Activated CD4-positive, alpha-beta memory T cell treated with anti-CD3 and anti-CD28 coated beads, Interleukin-2, amount 10 ng/mL, durations not matched to agents 7 days and 5 days (primary cell): ENCODE data around the gene NCOA4. TPM values are rescaled to one million over a fixed set of nuclear protein-coding genes. Genes with fewer than 3 reads are reported as not detected.
"Not testable (repeated sequence)": the region's sequence is repeated elsewhere in the genome, so short reads cannot be mapped to it uniquely, and the experiment has no call there.

Experiments
- CTCF ChIA-PET: fragments of 350-600 bp; sonication (Branson Sonifier 250); formaldehyde crosslinking; loops from one replicate; lab custom pipeline; 2021; ENCODE audit warnings: antibody characterized with exemption, inconsistent platforms; lab: Charles Lee
- POLR2A ChIA-PET: fragments of 350-600 bp; sonication (Branson Sonifier 250); formaldehyde crosslinking; loops from one replicate; lab custom pipeline; 2021; ENCODE audit warnings: antibody characterized with exemption; lab: Charles Lee
- DNase-seq: peaks from one replicate; pipeline ENCODE4 v3.0.0-alpha.2; 2020
- H3K27ac Mint-ChIP-seq: one replicate; pipeline ENCODE4 v1.8.0; 2021; ENCODE audit warnings: mild to moderate bottlenecking, mixed read lengths
- H3K27me3 Mint-ChIP-seq: one replicate; pipeline ENCODE4 v1.8.0; 2021; ENCODE audit warnings: mixed read lengths
- H3K36me3 Mint-ChIP-seq: one replicate; pipeline ENCODE4 v1.8.0; 2021; ENCODE audit warnings: low read depth, mixed read lengths
- H3K4me1 Mint-ChIP-seq: one replicate; pipeline ENCODE4 v1.8.0; 2021; ENCODE audit warnings: mixed read lengths
- H3K4me3 Mint-ChIP-seq: one replicate; pipeline ENCODE4 v1.8.0; 2021; ENCODE audit warnings: mild to moderate bottlenecking, mixed read lengths
- H3K9me3 Mint-ChIP-seq: one replicate; pipeline ENCODE4 v1.8.0; 2021; ENCODE audit warnings: mixed read lengths
- total RNA-seq, 2 experiments: library from RNA; stranded (reverse); gene quantifications; one replicate each; pipeline ENCODE4 v1.2.3, GENCODE V29; 2021

NCOA4 gene
- total RNA-seq, 2 experiments from 2014 or later, result 104 to 105 TPM

DNA sequence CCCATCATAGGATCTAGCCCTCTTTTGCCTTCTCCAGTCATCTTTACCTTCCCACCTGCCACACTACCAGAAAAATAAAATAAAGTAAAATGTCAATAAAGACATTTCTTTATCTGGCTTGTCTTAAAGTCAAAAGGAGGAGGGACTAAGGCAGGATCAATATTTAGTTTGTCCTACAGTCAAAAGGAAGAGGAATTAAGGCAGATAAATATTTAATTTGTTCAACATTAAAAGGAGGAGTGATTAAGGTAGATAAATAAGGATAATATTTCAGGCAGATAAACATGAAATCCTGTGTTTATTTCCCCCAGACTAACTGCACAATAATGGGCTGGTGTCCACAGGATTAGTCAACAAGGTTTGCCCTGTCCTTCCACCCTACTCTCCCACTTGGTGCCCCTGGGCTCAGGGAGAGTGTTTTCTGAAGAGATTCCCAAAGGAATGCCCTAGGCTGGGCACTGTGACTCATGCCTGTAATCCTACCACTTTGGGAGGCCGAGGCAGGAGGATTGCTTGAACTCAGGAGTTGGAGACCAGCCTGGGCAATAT lies 33.9 kb upstream of the NCOA4 start:
- Mint-ChIP-seq H3K4me3 (no peak overlapping the region), H3K27me3 (peaks cover 1% of the 10 kb centered on the region), H3K9me3 (no peaks in the 10 kb centered on the region), H3K4me1 (no peaks in the 10 kb centered on the region), H3K27ac (no peak overlapping the region), H3K36me3 (no peaks in the 10 kb centered on the region)
- POLR2A ChIA-PET, result no interaction called here
- CTCF ChIA-PET, result no interaction called here
- DNase-seq, result no peak

DNA sequence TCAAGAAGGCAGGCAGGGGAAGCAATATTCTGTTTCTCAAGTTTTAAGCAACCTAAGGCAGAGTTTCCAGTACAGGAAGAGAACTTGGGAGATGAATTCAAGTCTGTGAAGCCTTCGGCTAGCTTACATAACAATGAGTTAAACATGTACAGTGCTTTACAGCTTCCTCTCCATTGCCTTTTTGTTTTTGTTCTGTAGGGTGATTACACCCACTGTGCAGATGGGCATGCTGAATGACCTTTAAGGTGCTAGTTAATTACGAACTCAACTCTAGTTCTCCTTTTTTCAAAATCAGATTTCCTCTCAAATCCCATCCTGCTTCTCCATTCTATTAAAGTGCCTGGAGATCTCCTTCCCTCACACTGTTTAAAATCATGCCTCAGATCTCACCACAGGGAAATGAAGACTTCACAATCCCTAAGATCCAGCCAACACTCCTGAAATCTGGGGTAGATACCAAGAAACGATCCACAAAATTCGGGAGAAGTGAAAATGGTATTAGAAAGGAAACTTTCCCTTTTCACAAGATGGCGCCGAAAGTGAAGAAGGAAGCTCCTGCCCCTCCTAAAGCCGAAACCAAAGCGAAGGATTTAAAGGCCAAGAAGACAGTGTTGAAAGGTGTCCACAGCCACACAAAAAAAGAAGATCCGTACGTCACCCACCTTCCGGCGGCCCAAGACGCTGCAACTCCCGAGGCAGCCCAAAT lies 32.5 kb upstream of the NCOA4 start:
- H3K9me3 Mint-ChIP-seq, result no peaks in the 10 kb centered on the region
- DNase-seq, result no peak
- H3K27ac Mint-ChIP-seq, result no peak overlapping the region
- peaks cover 3% of the 10 kb centered on the region for H3K27me3 Mint-ChIP-seq
- H3K4me3 Mint-ChIP-seq, result no peak overlapping the region
- ChIA-PET POLR2A (no interaction called here), CTCF (no interaction called here)
- H3K36me3 Mint-ChIP-seq, result no peaks in the 10 kb centered on the region
- no peaks in the 10 kb centered on the region for H3K4me1 Mint-ChIP-seq

DNA sequence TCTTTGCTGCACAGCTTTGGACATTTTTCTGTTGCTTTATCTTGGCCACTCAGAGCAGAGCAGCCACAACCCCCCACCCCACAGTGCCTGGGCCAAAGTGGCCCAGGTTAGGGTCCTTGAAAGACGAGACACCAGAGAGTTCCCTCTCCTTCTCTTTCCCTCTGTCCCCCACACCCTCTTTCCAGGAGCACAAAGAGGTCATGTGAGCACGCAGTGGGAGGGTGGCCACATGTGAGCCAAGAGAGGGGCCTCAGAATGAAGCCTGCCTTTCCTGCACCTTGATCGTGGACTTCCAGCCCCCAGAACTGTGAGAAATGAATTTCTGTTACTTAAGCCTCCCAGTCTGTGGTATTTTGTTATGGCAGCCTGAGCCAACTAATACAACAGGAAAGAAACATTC lies 30.3 kb upstream of the NCOA4 start:
- Mint-ChIP-seq H3K4me3 (no peak overlapping the region), H3K27me3 (peaks cover 3% of the 10 kb centered on the region), H3K9me3 (peaks cover 3% of the 10 kb centered on the region), H3K36me3 (no peaks in the 10 kb centered on the region), H3K27ac (no peak overlapping the region), H3K4me1 (no peaks in the 10 kb centered on the region)
- ChIA-PET POLR2A (no interaction called here), CTCF (no interaction called here)
- no peak for DNase-seq

DNA sequence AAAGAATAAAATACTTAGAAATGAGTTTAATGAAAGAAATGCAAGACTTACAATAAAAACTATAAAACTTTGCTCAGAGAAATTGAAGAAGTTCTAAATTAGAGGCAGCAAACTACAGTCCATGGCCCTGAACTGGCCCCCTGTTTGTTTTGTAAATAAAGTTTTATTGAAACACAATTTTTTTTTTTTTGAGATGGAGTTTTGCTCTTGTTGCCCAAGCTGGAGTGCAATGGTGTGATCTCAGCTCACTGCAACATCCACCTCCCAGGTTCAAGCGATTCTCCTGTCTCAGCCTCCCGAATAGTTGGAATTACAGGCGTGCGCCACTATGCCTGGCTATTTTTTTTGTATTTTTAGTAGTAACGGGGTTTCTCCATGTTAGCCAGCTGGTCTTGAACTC lies 27.5 kb upstream of the NCOA4 start:
- H3K9me3 Mint-ChIP-seq, DNase-seq, H3K36me3 Mint-ChIP-seq, H3K4me3 Mint-ChIP-seq, H3K4me1 Mint-ChIP-seq, CTCF ChIA-PET, H3K27me3 Mint-ChIP-seq, POLR2A ChIA-PET, H3K27ac Mint-ChIP-seq: not testable (repeated sequence)

DNA sequence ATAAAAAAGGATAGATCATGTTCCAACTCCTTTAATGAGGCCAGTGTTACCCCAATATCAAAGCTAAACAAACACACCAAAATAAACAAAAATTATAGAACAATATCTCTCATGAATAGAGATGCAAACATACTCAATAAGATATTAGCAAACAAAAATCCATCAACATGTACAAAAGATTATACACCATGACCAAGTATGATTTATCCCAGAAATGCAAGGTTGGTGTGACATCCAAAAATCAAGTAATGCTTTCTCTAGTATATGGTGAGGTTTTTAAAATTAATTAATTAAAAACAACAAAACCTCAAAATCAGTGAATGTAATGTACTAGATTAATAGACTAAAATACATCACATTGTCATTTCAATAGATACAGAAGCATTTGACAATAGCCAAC lies 26.6 kb upstream of the NCOA4 start:
- DNase-seq, result no peak
- Mint-ChIP-seq H3K36me3 (no peaks in the 10 kb centered on the region), H3K27me3 (peaks cover 1% of the 10 kb centered on the region), H3K9me3 (peaks cover 3% of the 10 kb centered on the region), H3K4me3 (no peak overlapping the region), H3K27ac (no peak overlapping the region), H3K4me1 (no peaks in the 10 kb centered on the region)
- ChIA-PET CTCF (no interaction called here), POLR2A (no interaction called here)

DNA sequence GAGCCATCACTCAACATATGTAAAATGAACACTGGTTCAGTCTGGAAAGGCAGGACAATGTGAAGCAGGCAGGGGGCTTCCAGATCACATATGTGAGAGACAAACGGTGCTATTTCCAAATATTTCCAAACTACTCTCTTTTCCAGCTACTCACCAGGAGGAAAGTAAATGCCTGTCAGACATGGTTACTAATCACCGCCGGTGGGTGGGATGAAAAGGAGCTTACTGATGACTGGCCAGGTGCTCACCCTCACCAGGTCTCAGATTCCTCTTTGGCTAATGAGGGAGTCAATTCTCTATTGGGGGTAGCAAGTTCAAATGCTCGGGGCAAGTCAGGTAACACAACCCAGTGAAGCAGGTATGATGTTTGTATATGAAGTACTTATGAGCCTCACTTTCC lies 25.3 kb upstream of the NCOA4 start:
- DNase-seq, result no peak
- H3K36me3 Mint-ChIP-seq, result no peaks in the 10 kb centered on the region

DNA sequence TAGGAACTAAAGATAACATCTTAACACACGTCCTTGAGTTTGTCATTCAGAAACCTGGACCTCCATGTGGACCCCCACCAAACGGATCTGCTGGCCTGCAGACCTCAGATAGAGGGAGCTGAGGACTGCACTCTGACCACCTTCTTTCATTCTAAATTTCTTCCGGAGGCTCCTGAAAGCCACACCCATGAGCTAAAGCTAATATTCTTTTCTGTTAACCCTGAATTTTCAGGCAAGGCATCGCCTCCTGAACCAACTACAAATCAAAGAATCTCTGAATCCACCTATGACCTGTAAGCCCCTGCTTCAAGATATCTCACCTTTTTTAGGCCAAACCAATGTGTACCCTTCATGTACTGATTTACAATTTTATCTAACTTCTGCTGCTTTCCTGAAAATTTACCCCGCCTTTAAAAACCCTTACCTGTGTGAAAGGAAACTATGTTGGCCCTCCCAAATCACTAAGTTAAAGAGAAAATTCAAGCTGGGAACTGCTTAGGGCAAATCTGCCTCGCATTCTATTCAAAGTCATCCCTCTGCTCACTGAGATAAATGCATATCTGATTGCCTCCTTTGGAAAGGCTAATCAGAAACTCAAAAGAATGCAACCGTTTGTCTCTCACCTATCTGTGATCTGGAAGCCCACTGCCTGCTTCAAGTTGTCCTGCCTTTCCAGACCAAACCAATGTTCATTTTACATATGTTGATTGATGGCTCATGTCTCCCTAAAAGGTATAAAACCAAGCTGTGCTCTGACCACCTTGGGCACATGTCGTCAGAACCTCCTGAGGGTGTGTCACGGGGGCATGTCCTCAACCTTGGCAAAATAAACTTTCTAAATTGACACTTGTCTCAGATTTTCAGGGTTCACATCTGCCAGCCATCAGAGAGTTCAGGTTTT lies 23.4 kb upstream of the NCOA4 start:
- H3K27me3 Mint-ChIP-seq, result peaks cover 6% of the 10 kb centered on the region
- POLR2A ChIA-PET, result no interaction called here
- H3K27ac Mint-ChIP-seq, result no peak overlapping the region
- H3K9me3 Mint-ChIP-seq, result peaks cover 3% of the 10 kb centered on the region
- no peaks in the 10 kb centered on the region for H3K4me1 Mint-ChIP-seq
- no peak for DNase-seq
- H3K4me3 Mint-ChIP-seq, result no peak overlapping the region
- no peaks in the 10 kb centered on the region for H3K36me3 Mint-ChIP-seq
- CTCF ChIA-PET, result no interaction called here

More for the DNA sequence above, 25.3 kb upstream of the NCOA4 start:
- H3K27me3 Mint-ChIP-seq, result peaks cover 8% of the 10 kb centered on the region
- no peak overlapping the region for H3K4me3 Mint-ChIP-seq
- ChIA-PET POLR2A (no interaction called here), CTCF (no interaction called here)
- H3K27ac Mint-ChIP-seq, result no peak overlapping the region
- no peaks in the 10 kb centered on the region for H3K4me1 Mint-ChIP-seq
- peaks cover 3% of the 10 kb centered on the region for H3K9me3 Mint-ChIP-seq

DNA sequence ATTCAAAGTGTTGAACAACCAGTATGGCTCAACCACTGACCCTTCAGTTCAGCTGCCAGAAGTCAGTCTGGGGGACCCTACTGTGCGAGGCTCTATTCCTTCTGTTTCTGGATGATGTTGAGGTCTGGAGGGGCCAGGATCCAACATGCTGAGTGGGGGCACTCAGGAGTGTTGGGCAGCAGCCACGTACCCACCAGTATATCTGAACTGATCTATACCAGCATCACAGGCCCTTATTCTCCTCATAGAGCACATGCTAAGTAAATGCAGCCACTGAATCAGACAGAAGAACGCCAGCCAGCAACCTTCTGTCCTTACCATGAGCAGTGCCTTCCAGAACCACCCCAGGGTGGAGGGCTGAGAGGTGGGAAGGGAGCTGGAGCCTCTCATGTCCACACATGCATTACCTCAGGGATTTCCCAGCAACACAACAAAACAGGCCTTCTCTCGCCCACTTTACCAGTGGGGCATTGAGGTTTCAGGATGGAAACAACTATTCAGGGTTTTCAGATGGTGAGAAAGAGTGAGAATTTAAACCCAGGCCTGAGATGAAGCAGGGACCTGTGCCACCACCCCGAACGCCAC lies 22.5 kb upstream of the NCOA4 start:
- DNase-seq, result no peak
- Mint-ChIP-seq H3K36me3 (no peaks in the 10 kb centered on the region), H3K4me1 (no peaks in the 10 kb centered on the region), H3K27ac (no peak overlapping the region), H3K9me3 (peaks cover 3% of the 10 kb centered on the region), H3K27me3 (peaks cover 6% of the 10 kb centered on the region), H3K4me3 (no peak overlapping the region)
- POLR2A ChIA-PET, result no interaction called here
- CTCF ChIA-PET, result no interaction called here

DNA sequence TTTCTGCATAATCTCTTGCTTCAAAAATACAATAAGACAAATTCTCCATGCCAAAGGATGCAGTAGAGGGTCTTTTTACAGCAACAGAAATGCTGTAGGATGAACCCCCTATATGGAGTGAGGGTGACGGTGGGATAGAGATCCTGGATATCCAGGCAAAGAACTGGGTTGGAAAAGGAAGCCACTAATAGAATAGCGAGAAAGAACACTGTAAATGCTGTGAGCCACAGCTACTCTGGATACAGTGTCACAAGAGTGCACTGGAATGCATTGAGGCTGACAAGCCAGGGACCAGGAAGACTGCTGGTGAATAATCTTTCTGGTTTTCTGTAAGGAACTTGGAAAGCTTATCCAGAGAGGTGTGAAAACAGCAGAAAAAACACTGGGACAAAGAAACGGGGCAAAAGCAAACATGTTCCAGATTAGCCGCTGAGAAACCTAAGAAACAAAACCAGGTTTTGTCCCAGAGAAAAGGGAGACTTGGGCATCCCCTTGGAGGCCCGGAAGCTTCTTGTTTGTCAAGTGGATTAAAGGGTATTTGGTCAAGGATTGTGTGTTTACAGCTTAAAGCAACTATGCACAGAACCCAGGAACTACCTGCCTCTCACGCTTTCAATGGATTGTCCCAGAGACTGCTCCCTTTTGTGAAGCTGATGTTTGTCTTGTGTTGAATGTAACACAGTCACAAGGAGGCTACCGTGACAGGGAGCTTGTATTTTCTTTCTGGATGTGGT lies 21.8 kb upstream of the NCOA4 start:
- ChIA-PET POLR2A (no interaction called here), CTCF (no interaction called here)
- Mint-ChIP-seq H3K9me3 (peaks cover 3% of the 10 kb centered on the region), H3K27ac (no peak overlapping the region), H3K4me3 (no peak overlapping the region), H3K27me3 (peaks cover 6% of the 10 kb centered on the region), H3K36me3 (no peaks in the 10 kb centered on the region), H3K4me1 (no peaks in the 10 kb centered on the region)
- no peak for DNase-seq

DNA sequence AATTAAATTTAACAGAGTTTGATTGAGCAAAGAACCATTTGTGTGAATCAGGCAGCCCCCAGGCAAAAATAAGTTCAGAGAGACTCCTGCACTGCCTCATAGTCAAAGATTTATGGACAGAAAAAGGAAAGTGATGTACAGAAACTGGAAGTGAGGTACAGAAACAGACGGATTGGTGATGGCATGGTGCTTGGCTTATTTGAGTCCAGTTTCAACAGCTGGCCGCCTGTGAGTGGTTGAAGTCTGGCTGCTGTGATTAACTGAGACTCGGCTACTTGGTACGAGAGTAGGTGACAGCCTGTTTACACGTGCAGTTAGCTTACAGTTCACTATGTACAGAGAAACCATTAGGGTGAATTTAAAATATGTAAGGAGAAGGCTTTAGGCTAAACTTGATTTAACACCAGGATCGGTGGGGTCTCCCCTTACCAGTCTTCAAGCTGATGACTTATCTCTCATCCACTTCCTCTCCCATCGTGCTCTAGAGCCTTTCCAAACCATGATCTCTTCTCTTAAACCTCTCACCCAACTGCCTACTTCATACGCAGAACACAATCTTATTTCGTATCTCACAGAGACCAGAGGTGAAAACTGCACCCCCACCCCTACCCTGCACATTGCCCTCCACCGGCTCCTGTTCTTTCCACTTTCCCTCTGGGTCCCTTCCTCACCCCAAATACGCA lies 20.7 kb upstream of the NCOA4 start:
- no peaks in the 10 kb centered on the region for H3K9me3 Mint-ChIP-seq
- H3K36me3 Mint-ChIP-seq, result no peaks in the 10 kb centered on the region
- no peak for DNase-seq
- ChIA-PET CTCF (no interaction called here), POLR2A (no interaction called here)
- H3K4me3 Mint-ChIP-seq, result no peak overlapping the region
- no peak overlapping the region for H3K27ac Mint-ChIP-seq
- no peaks in the 10 kb centered on the region for H3K4me1 Mint-ChIP-seq
- H3K27me3 Mint-ChIP-seq, result peaks cover 6% of the 10 kb centered on the region

DNA sequence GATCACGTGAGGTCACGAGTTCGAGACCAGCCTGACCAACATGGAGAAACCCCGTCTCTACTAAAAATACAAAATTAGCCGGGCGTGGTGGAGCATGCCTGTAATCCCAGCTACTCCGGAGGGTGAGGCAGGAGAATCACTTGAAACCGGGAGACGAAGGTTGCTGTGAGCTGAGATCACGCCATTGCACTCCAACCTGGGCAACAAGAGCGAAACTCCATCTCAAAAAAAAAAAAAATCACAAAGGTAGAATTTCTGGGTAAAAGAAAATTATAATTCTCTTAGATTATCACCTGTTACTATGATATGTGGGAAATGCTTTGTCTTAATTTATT lies 19.0 kb upstream of the NCOA4 start:
- H3K4me1 Mint-ChIP-seq, POLR2A ChIA-PET, H3K27me3 Mint-ChIP-seq, H3K27ac Mint-ChIP-seq, H3K9me3 Mint-ChIP-seq, H3K36me3 Mint-ChIP-seq, H3K4me3 Mint-ChIP-seq, CTCF ChIA-PET, DNase-seq: not testable (repeated sequence)

DNA sequence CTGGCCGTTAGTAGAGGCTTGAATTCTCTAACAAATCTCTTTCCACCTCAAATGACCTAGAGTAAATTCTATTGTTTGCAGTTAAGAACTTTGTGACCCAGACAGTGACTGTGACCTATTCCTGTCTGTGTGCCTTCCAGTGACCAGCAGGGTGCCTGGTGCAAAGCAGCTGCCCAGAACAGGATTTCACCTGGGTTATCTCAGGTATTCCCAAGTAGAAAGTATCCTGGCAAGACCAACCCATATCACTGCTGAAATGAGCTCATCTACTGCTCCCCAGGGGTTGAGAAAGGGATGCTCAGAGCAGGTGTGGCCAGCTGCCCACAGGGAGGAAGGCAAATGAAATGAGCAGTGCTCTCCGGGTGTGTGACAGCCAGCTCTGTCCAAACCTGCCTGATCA lies 17.7 kb upstream of the NCOA4 start:
- Mint-ChIP-seq H3K4me1 (no peaks in the 10 kb centered on the region), H3K4me3 (no peak overlapping the region), H3K36me3 (no peaks in the 10 kb centered on the region), H3K27ac (no peak overlapping the region), H3K27me3 (peaks cover 8% of the 10 kb centered on the region), H3K9me3 (no peaks in the 10 kb centered on the region)
- CTCF ChIA-PET, result no interaction called here
- no peak for DNase-seq
- POLR2A ChIA-PET, result no interaction called here
